DMS114 treated with DMSO at 0.1 percent for 48 hours (cell line): ENCODE measurements around the gene POU4F3.
"Not testable (repeated sequence)": the region's sequence is repeated elsewhere in the genome, so short reads cannot be mapped to it uniquely, and the experiment has no call there.

ENCODE experiments used
- DNase-seq: peaks from one replicate; lab custom pipeline; 2025; ENCODE audit not compliant: unreplicated experiment; lab: John Stamatoyannopoulos, UW

The POU4F3 gene, protein sequence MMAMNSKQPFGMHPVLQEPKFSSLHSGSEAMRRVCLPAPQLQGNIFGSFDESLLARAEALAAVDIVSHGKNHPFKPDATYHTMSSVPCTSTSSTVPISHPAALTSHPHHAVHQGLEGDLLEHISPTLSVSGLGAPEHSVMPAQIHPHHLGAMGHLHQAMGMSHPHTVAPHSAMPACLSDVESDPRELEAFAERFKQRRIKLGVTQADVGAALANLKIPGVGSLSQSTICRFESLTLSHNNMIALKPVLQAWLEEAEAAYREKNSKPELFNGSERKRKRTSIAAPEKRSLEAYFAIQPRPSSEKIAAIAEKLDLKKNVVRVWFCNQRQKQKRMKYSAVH

DNA sequence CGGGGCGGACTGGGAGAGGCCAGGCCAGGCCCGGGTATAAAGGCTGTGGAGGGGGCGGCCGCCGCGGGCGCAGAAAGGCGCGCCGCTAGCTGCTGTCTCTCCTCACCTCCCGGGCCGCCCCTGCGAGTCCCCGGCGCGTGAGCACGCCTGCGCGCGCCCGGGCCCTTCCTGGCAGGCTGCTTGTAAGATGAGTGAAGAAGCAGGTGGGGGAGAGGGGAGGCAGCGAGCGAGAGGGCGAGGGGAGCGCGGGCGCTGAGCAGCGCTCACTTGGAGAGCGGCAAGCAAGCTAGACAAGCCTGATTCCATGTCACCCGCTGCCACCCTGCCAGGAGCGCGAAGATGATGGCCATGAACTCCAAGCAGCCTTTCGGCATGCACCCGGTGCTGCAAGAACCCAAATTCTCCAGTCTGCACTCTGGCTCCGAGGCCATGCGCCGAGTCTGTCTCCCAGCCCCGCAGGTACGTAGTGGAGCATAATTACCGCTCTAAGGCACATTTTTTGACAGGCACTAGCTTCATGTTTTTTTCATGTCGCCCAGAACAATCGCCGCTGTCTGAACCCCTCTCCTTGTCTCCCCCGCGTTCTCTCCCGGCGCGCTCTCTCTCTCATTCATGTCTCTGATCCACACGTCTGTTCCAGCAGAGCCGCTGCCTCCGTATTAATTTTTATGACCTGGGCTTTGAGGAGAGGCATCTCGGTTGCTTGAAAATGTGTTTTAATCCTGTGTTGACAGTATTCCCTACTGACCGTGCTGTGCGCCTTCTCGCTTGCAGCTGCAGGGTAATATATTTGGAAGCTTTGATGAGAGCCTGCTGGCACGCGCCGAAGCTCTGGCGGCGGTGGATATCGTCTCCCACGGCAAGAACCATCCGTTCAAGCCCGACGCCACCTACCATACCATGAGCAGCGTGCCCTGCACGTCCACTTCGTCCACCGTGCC lies at the start of gene POU4F3:
Gene POU4F3, plus strand, starts transcription at position 66 of the 941 bp plus-strand sequence. Its CDS starts 274 bp downstream, at position 340.
- DNase-seq, result no peak

GRCh38 chr5:146290318-146290717 lies 48.3 kb upstream of the POU4F3 start:
- no peak for DNase-seq

DNA sequence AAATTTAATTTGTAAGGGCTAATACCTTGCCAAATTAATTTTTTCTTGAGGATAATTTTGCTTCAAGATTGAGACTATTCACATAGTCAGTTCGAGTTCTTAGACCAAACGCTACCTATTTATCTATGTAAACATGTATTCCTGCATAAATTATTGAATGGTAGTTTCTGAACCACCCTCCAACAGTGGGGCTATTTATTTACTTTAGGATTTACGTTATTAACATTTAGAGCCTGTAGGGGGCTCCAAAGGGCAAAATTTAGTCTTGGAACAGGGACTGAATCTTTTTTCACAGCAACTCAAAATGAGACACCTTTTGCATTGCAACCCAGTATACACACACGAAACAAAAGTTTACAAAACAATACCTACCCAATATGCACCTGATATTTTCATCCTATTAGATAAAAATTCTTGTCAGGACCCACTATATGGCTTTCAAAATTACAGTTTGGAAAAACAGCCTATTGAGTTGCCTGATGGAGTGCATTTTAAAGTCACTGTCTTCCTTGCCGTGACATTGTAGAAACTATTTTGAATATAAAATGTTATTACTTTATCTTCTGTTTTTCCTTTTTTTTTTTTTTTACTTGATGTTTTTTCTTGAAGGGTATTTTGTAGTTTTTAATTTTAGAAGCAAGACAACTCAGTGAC lies 47.1 kb upstream of the POU4F3 start:
- DNase-seq, result peak; percentile 52

DNA sequence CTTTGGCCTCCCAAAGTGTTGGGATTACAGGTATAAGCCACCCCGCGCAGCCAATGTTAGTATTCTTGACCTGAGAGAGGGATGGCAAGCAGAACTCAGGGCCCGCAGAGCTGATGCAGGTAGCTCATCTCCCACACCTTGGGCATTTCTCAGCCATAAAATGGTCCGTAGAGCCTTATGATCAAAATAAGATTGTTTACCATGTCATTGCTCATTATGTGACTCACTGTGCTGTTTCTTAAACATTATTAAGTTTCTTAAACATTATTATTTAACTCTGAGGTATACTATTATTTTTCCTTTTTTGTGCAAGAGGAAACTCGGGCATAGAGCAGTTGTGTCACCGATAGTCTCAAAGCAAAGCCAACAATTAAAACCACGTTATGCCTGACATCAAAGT lies 42.4 kb upstream of the POU4F3 start:
- no peak for DNase-seq

GRCh38 chr5:146298920-146299319 lies 39.7 kb upstream of the POU4F3 start:
- not testable (repeated sequence) for DNase-seq

- DNase-seq, result no peak
These were observed 37.0 kb upstream of the POU4F3 start for GRCh38 chr5:146301626-146302025.

DNA sequence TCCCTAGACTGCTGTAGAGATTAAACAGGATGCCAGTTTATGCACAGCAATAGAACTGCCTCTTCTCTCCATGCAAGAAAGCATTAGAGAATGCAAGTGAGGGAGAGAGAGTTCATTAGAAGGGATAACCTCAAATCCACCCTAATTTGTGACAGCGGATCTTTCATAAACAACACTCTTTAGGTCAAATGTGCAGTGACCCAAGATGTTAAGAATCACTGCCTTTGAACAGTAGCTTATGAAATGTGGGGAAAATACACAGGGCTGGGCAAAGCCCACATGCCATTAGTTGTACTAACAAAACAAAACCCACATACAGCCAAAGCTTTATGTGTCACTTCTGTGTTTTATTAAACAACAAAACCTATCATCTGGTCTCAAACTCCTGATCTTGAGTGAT lies 36.2 kb upstream of the POU4F3 start:
- DNase-seq, result no peak

DNA sequence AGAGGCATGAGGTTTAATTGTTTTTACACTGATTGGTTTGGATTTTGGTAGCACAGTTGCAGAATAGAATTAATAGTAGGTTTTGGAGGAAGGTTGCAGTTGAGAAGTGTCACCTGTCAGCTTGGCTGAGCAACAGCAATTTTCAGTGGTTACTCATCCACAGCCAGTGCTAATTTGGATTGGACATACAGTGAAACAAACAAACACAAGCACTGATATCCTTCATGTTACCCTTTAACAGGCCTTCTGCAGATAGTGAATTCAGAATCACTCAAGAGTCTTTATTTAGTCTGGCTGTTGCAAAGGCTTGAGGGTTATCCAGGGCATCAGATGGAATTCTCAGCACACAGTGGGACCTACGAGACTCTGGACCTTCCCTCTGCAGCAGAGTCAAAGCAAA lies 31.8 kb upstream of the POU4F3 start:
- no peak for DNase-seq

DNA sequence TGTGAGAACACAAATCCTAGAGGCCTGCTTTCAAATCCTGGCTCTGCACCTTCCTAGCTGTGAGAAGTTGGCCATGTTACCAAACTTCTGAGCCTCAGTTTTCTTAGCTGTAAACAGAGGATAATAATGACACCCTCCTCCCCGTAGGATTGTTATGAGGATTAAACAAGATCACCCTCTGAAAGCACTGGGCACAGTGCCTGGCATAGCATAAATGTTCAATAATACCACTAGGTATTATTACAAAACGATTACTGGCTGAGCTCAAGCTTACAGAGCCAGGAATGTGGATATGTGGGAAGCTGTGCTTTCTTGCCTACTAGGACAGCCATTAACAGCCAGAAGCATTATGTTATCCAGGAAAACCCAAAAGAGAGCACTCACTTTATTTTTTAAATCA lies 30.8 kb upstream of the POU4F3 start:
- no peak for DNase-seq

GRCh38 chr5:146310540-146310939 lies 28.1 kb upstream of the POU4F3 start:
- no peak for DNase-seq

DNA sequence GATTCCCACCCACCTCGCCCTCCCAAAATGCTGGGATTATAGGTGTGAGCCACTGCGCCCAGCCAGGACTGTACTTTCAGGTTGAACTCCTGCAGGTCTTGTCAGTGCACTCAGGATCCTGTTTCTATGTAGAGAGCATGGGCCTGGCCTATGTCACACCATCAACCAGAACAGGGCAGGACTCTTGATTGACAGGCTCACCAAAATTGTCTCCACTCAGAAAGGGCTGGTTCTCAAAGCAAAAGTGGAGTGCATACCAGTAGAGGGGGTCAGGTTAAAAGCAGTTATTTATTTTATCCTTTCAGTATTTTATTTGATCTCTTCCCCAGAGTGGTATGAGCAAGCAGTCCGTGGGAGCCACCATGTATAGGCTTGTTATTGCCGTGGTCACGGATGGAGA lies 27.4 kb upstream of the POU4F3 start:
- no peak for DNase-seq

- no peak for DNase-seq
These were observed 25.6 kb upstream of the POU4F3 start for GRCh38 chr5:146313027-146313426.

DNA sequence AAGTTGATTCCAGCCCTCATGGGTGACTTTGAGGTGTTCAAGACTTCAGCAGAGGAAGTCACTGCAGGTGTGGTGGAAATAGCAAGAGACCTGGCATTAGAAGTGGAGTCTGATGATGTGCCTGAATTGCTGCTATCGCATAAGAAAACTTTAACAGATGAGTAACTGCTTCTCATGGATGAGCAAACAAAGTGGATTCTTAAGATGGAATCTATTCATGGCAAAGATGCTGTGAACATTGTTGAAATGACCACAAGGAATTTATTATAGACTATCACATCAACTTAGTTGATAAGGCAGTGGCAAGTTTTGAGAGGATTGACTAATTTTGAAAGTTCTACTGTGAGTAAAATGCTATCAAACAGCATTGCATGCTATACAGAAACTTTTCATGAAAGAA lies 17.1 kb upstream of the POU4F3 start:
- DNase-seq, result no peak

GRCh38 chr5:146327257-146327870 lies 11.3 kb upstream of the POU4F3 start:
- no peak for DNase-seq

DNA sequence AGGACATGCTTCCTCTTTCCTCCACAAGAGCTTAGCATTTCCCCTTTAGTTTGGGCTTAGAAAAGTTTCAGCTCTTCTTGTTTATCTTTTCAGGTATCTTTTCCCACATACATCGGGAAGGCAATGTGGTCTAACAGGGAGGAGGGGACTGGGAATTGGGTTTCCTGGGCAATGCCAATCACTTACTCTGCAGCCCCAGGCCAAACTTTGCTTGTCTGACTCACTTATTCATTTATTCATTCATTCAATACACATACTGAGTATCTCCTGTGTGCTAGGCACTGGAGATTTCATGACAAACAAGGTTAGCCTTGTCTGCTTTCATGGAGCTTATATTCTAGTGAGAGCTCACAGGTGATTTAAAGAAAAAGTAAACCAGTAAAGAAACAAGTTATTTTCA lies 10.7 kb upstream of the POU4F3 start:
- no peak for DNase-seq

DNA sequence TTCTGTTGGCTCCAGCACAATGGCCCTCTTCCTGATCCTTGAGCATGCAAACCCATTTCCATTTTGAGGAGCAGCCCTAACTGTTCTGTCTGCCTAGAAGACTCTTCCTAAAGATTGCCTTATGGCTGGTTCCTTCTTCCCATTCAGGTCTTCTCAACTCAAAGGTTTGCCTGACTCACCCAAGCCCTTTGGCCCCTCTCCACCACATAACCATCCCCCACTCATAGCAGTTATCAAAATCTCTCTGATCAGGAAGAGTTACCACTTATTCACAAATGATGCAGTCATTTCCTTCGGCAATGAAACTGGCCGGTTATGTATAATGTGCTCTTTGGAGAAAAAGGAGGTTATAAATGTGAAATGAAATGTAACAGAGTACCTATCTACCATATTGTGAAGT lies 8.9 kb upstream of the POU4F3 start:
- DNase-seq, result no peak

GRCh38 chr5:146331423-146331822 lies 7.2 kb upstream of the POU4F3 start:
- DNase-seq, result no peak

DNA sequence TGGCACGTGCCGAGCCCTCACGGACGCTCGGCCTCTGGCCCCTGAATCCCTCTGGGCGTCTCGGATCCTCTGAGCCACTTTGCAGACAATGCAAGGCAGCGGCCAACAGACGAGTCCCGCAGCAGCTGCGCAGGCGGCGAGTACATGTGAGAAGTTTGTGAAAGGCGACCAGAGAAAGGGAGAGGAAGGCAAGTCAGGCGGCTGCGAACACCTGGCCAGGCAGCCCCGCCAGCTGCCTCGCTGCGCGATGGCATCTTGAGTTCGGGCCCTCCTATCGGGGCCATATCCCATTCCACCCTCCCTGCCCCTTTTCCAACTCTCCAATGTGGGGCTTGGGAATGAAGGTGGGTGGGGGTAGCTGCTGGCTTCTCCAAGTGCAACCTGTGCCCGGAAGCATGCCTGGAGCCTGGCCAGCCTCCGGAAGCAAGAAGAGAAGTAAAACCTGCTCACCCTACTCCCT lies 4.5 kb upstream of the POU4F3 start:
- DNase-seq, result no peak

DNA sequence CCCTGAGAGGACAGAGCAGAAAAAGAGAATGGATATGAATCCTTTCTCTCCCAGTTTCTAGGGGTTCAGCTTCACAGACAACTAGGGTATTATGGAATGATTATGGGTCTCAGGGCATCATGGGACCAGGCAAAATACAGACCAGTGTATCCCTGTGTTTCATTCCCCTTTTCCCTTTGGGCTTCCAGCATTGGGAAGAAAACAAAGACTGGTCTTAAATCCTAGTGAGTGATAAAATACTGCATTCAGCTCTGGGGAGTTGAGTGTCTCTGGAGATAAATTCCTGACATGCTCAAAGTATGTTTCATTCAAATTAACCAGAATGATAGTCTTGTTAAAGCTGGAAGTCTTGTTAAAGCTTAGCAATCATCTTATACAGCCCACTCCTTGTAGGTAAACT lies 2.4 kb upstream of the POU4F3 start:
- DNase-seq, result no peak

DNA sequence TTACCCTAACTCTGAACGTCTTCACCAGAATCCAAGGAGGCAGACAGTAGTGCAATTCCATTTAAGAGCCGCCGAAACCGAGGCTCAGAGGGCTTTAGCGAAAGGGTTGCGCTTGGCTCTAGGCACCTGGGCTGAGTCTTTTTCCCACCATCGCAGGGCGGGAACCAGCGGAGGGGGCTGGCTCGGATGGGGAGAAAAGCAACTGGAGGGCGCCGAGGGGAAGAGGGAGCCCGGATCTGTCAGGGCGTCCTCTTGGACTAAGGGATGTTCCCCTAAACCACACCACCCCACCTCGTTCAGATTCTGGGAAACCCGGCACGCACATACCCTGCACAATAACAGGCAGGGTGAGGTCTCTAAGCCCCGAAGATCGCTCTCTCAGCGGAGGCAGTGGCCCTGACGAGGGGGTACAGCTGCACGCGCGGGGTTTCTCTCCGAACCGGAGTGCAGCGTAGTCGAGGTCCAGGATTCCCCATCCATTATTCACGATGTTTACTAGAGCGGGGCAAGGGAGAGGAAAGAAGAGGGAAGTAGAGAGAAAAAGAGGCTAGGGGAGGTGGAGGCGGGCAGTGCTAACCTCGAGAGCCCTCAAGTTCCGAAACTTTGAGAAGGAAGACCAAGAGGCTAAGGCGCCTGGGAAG lies 1.3 kb upstream of the POU4F3 start:
- no peak for DNase-seq

DNA sequence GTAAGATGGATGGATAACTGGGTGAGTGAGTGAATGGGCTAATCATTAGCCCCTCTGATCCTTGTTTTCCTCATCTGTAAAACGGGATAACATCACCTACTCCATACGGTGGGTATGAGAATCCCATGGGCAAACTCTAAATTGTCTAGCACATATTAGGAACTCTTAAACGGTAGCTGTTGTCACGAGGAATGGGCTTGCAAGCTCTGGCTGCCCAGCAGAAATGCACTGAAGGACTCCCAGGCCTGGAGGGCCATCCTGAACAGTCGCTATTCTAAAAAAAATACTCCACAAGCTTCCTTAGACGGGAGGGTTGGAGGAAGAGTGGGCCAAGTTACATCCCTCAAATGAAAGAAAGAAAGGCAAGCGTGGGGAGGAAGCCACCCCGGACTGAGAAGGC lies 711 bp upstream of the POU4F3 start:
- no peak for DNase-seq
